ENCODE results near the gene LRRC1. TPM values are rescaled to one million over a fixed set of nuclear protein-coding genes. Genes with fewer than 3 reads are reported as not detected.

Gene LRRC1
- total and polyA plus RNA-seq, 9 donors, result 4.3 to 20.6 (median 8.9) TPM

GRCh38 chr6:53811746-53812145, 16.9 kb downstream of the LRRC1 start:
- intact Hi-C loops (cut with DNase I), result no loop called here
- Histone ChIP-seq H3K9me3 (no peaks in the 10 kb centered on the region), H3K4me1 (ENCODE audit: insufficient read depth) (peaks cover 4% of the 10 kb centered on the region), H3K4me3 (no peak overlapping the region), H3K27me3 (no peaks in the 10 kb centered on the region), H3K36me3 (no peaks in the 10 kb centered on the region), H3K27ac (no peak overlapping the region)
- DNase-seq, result no peak
- 73 to 89% (median 74%) methylated on average over 5 of the region's 5 CpGs for WGBS, 3 donors
- no peak for TF ChIP-seq EP300 (IDR thresholded peaks at IDR 0.05)
- TF ChIP-seq POLR2A (IDR thresholded peaks at IDR 0.05), result no peak
- TF ChIP-seq, protein P1, sequence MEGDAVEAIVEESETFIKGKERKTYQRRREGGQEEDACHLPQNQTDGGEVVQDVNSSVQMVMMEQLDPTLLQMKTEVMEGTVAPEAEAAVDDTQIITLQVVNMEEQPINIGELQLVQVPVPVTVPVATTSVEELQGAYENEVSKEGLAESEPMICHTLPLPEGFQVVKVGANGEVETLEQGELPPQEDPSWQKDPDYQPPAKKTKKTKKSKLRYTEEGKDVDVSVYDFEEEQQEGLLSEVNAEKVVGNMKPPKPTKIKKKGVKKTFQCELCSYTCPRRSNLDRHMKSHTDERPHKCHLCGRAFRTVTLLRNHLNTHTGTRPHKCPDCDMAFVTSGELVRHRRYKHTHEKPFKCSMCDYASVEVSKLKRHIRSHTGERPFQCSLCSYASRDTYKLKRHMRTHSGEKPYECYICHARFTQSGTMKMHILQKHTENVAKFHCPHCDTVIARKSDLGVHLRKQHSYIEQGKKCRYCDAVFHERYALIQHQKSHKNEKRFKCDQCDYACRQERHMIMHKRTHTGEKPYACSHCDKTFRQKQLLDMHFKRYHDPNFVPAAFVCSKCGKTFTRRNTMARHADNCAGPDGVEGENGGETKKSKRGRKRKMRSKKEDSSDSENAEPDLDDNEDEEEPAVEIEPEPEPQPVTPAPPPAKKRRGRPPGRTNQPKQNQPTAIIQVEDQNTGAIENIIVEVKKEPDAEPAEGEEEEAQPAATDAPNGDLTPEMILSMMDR (IDR thresholded peaks at IDR 0.05), result no peak

DNA sequence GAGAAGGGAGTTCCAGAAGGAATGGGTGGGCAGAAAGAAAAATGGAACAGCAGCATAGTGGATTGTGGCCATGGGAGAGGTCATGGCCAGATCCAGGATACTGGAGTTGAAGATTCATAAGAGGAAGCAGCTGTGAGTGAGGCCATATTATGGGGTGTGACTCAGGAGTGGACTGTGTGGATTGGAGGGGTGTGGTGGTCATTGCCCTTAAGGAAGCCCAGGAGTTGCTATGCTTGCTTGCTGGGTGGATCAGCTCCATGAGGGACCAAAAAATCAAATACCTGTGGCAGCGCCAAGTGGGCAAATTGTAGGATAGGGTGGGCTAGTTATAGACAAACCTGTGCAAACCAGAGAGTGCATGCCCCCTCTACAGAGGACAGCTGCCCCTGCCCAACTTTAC, 18.3 kb downstream of the LRRC1 start:
- no peaks in the 10 kb centered on the region for H3K36me3 ChIP-seq
- H3K9me3 ChIP-seq, result no peaks in the 10 kb centered on the region
- no peaks in the 10 kb centered on the region for H3K27me3 ChIP-seq
- intact Hi-C loops (cut with DNase I), result no loop called here
- TF ChIP-seq EP300 (IDR thresholded peaks at IDR 0.05), result no peak
- TF ChIP-seq POLR2A (IDR thresholded peaks at IDR 0.05), result no peak
- TF ChIP-seq, protein P1 (IDR thresholded peaks at IDR 0.05), result no peak
- no peak for DNase-seq
- no peak overlapping the region for H3K27ac ChIP-seq
- H3K4me3 ChIP-seq, result no peak overlapping the region
- WGBS, 3 donors, result 95 to 100% (median 100%) methylated on average over 1 of the region's 1 CpG
- peaks cover 4% of the 10 kb centered on the region for H3K4me1 ChIP-seq (ENCODE audit: insufficient read depth)

DNA sequence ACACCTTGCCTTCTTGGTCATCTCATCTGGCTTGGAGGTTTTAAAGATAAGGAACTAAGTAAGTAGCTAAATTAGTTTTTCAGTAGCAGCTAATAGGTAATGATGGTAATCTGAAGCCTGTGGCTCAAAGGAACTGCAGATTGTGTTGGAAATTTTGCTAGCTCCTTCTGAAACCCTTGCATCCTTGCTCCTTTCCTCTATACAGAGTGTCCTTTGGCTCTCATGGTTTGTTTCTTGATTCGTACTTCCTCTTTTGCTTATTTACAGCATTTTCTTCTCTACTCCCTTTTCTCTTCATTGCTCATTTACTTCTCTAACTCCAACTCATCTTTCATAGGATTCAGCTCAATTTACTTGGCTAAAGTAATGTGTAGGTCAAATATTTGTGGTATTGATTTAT, 19.0 kb downstream of the LRRC1 start:
- TF ChIP-seq POLR2A (IDR thresholded peaks at IDR 0.05) (no peak), EP300 (IDR thresholded peaks at IDR 0.05) (no peak)
- TF ChIP-seq, protein P1 (IDR thresholded peaks at IDR 0.05), result no peak
- Histone ChIP-seq H3K9me3 (no peaks in the 10 kb centered on the region), H3K4me1 (ENCODE audit: insufficient read depth) (peaks cover 4% of the 10 kb centered on the region), H3K27me3 (no peaks in the 10 kb centered on the region), H3K27ac (no peak overlapping the region), H3K4me3 (no peak overlapping the region), H3K36me3 (no peaks in the 10 kb centered on the region)
- 47 to 55% (median 54%) methylated on average over 1 of the region's 1 CpG for WGBS, 3 donors
- intact Hi-C loops (cut with DNase I), result no loop called here
- DNase-seq, result no peak

DNA sequence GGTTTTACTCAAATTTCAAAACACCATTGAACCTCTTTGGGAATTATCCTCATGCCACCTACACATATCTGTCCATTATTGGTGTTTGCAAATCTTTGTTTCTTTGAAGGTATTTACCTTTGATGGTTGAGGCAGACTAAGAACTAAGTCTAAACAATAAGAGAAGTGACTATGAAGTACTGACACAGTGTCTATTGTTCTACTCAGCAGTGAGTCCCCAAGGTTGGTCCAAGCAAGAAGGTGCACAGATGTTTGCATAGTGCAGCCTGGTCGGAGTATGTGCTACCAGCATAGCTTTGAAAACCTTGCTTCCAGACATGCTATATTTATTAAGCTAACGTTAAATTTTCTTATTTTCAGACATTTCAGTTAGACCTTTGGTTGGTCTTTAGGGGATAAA, 19.5 kb downstream of the LRRC1 start:
- intact Hi-C loops (cut with DNase I), result no loop called here
- Histone ChIP-seq H3K36me3 (no peaks in the 10 kb centered on the region), H3K9me3 (no peaks in the 10 kb centered on the region), H3K27ac (no peak overlapping the region), H3K27me3 (no peaks in the 10 kb centered on the region), H3K4me1 (ENCODE audit: insufficient read depth) (peaks cover 4% of the 10 kb centered on the region), H3K4me3 (no peak overlapping the region)
- TF ChIP-seq, protein P1 (IDR thresholded peaks at IDR 0.05), result no peak
- TF ChIP-seq EP300 (IDR thresholded peaks at IDR 0.05), result no peak
- TF ChIP-seq POLR2A (IDR thresholded peaks at IDR 0.05), result no peak
- 79 to 88% (median 81%) methylated on average over 2 of the region's 2 CpGs for WGBS, 3 donors
- no peak for DNase-seq
